NCI-H2081 (cell line): ENCODE results near the gene CTTNBP2NL.
"Not testable (repeated sequence)": the region's sequence is repeated elsewhere in the genome, so short reads cannot be mapped to it uniquely, and the experiment has no call there.

Experiments
- DNase-seq, 2 experiments: peaks; one replicate each; lab custom pipeline; 2025; lab: John Stamatoyannopoulos, UW

CTTNBP2NL gene

DNA sequence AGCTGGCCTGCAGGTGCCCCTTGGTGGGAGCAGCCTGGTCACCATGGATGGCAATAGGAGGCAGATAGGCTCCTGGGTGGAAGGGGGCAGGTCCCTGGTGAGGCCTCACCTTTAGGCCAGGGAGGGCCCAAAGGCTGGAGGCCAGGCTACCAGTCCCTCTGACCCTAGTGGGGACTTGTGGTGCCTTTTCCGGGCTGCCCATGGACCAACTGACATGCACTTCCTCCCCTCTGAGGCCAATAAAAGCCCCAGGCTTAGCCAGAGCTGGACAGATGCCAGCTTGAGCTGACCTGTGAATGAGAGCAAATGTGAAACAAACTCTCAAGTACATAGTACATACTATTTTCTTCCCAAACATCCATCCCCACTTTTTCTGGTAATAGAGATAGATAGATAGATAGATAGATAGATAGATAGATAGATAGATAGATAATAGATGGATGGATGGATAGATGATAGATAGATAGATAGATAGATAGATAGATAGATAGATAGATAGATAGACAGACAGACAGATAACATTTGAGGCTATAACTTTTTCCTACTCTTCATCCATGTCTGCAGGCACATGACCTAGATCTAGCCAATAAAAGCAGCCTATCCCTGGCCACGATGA lies 9.2 kb upstream of the CTTNBP2NL start:
- DNase-seq, result no peak

GRCh38 chr1:112387807-112388206 lies 8.2 kb upstream of the CTTNBP2NL start:
- DNase-seq, result no peak

- DNase-seq, result peak; percentile 20 to 59
Observed at GRCh38 chr1:112388436-112388835, 7.6 kb upstream of the CTTNBP2NL start.

DNA sequence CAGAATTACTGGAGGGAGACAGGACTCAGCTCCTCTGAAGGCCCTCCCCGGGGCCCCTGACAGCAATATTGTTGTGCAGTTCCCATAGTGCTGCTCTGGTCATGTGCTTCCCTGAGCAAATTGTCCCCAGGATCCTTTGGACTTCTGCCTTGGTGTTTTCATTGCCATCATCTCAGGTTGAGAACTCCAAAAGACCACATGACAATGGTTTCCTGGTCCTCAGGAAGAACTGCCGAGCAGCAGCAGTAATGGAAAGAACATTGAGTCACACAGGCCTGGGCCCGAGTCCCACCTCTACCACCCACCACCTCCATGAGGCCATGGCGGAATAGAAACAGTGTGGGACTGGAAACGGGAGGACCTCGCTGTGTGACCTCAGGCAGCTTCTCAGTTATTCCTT lies 6.3 kb upstream of the CTTNBP2NL start:
- DNase-seq, result no peak

GRCh38 chr1:112390335-112390734 lies 5.7 kb upstream of the CTTNBP2NL start:
- not testable (repeated sequence) for DNase-seq

DNA sequence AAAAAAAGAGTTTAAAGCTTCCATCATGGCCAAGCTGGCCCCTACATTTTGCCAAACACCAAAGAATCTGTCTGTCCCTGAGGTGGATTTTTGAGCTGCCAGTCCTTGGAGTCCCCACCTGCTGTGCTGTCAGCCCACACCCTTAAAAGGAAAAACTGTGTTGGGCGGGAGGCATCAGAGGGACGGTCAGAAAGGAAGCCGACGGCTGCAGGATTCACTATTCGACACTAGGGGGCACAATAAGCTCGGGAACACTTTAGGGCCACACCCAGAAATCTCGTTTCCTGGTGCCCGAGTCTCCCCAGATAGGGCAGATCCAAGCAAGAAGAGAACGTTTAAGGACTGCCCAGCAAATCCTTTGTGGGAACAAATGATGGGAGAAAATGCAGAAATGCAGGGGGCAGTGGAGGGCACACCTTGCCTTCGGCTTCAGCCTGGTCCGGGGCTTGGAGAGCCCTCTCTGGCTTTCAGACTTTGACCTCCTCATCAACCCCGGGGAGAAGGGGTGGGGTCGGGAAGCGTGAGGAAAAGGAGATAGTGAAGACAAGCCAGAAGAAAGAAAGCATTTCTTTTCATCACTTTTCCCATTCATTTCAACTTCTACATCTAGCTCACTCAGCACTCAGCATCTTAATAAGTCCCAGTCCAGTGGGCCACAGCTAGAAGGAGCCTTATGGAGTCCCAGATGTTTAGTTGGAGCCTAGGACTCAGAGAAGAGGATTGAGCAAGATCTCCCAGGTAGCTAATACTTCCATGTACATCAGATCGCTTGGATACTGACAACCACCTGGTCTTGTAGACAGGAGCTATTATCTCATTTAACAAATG lies 5.0 kb upstream of the CTTNBP2NL start:
- peak; percentile 85 to 89 for DNase-seq

DNA sequence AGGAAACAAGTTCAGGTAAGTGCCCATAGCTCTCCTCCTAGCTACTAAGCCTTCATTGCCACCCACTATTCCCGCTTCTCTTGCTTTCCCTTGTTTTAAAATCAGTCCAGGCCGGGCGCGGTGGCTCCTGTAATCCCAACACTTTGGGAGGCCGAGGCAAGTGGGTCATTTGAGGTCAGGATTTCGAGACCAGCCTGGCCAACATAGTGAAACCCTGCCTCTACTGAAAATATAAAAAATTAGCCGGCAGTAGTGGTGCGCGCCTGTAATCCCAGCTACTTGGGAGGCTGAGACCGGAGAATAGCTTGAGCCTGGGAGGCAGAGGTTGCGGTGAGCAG lies 4.4 kb upstream of the CTTNBP2NL start:
- DNase-seq, result no peak

GRCh38 chr1:112393631-112393974 lies 2.4 kb upstream of the CTTNBP2NL start:
- no peak for DNase-seq

DNA sequence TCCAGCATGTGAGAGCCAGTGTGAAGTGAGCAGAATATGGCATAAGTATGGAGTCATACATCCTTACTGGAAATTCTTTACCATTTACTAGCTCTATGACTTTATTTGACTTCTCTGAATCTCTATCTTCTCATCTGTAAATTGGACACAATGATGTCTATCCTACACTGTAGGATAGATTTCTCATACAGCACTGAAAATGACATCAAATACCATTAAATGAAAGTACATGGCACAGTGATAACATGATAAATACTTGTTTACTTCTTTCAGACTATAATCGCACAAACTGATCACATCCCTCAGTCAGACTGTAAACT lies 1.3 kb upstream of the CTTNBP2NL start:
- no peak for DNase-seq

GRCh38 chr1:112395256-112395820 lies 676 bp upstream of the CTTNBP2NL start:
- no peak for DNase-seq

DNA sequence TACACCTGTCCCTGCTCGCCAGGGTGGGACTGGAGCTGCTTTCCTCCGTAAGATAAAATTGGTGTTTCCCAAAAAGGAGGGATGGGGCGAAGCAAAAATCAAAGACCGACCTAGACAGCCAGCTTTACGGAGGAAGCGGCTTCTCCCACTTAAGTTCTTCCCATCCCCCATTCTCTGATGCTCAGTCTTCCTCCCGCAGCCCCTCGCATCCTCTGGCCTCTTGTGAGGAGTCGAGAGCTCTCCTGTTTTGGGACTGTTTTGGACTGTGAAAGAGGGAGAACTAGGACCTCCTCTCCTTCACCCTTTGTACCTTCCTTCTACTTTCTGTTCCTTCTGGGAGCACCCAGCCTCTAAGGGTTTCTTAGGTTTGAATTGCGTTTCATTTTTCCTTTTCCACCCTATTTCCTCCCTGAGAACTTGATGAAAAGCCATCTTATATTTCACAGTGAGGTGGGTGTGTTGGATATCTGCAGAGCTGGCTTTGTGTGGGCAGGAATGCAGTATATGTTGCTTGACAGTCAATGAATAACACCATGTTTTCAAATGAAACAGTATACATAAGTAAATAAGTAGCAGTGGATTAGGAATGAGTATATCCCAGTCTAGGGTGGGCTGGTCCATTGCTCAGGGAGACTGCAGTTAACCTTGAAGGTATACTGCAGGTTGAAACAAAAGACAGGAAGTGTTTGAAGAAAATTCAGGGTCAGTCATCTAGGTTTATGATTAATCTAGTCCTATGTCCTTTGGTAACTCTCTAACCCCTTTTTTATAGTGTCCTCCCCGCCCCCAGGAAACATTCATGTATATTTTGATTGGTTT lies 848 bp downstream of the CTTNBP2NL start:
- no peak for DNase-seq

DNA sequence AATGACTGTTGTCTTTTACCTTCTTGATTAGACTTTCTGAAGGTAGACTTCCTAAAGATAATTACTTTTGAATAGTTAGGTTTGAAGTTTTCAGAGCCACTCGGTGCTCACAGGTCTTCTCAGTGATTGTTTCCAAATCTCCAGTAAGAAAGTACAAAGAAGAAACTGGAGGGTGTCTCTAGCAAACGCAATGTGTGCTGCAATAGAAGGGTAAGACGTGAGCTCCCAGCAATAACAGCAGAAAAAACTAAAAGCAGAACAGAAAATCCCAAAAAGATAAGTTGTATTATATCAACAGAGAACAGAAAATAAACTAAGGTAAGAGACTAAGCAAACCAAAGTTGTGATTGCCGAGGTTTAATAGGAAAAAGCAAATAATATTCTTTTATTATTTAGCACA lies 1.8 kb downstream of the CTTNBP2NL start:
- no peak for DNase-seq

- no peak for DNase-seq
Observed at GRCh38 chr1:112399456-112399855, 3.4 kb downstream of the CTTNBP2NL start.

- DNase-seq, result not testable (repeated sequence)
Observed at GRCh38 chr1:112400706-112401105, 4.7 kb downstream of the CTTNBP2NL start.

DNA sequence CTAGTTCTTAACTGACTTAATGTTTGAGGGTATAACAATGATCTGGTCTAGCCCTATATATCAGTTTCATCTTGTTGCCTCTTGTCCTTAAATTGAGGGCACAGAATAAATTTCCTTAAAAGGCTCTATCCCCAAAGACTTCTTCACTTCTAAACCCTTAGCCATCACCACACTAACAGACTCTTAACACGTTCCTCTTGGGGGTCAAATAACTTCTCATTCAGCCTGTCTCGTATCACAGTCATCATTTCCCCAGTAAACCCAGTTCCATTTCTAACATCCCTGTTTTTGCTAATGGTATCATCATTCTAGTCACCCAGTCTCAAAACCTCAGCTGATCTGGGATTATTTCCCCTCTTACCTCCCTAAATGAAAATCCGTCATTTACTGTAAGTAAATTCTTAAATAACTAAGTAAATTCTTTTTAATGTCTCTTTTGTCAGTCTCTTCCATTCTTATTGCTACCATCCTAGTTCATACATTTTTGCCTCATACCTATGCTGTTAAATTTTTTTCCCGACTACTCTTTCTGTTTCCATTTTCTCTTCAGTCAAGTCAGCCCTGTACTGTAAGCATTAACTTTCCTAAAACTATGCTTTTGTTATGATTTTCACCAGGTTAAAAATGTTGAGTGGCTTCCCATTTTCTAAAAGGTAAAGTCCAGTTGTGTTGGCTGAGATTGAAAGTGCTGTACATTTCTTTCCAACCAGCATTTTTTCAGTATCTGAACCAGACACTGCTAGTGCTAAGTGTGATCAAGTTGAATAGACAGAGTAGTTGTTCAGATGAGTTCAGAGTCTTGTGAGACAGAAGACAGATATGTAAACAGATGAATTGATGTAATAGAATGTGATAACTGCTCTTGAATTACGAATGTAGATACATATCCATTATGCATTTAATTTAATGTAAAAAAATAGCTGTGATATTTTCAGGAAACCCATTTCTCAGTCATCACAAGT lies 6.9 kb downstream of the CTTNBP2NL start:
- no peak for DNase-seq

DNA sequence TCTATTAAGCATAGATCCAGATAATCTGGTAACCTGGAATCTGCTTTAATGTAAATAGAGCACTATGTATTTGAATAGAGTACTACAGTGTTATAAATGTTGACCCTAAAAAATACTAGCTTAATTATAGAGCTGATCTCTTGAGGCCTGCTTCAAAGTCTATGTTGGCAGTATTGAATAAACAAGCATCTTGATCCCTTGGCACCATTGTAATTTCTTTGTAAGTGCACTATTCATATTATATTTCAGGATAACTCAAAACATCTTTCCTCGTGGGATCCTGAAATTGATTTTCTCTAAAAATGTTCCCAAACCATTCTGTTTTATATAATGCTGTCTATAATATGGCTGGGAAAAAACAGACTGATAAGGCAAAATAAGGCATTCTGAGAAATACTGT lies 10.8 kb downstream of the CTTNBP2NL start:
- no peak for DNase-seq

DNA sequence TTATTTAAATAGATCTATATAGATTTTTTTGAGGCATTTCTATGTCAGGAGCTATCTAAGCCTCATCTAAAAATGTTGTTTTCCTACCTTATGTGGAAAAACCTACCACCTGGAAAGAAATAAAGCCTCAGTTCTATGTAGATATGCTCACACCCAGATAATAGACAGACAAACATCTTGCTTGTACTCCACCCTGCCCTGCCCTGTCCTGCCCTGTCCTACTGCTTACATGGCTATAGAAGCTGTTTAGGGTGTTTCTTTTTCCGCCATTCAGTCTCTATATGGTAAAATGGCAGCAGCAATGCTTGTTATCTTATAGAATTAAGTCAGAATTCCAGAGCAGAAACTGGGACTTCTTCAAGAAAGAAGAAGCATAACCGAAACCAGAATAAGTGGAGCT lies 13.4 kb downstream of the CTTNBP2NL start:
- no peak for DNase-seq

- no peak for DNase-seq
Observed at GRCh38 chr1:112410673-112411072, 14.7 kb downstream of the CTTNBP2NL start.

GRCh38 chr1:112417271-112417670 lies 21.3 kb downstream of the CTTNBP2NL start:
- DNase-seq, result no peak

DNA sequence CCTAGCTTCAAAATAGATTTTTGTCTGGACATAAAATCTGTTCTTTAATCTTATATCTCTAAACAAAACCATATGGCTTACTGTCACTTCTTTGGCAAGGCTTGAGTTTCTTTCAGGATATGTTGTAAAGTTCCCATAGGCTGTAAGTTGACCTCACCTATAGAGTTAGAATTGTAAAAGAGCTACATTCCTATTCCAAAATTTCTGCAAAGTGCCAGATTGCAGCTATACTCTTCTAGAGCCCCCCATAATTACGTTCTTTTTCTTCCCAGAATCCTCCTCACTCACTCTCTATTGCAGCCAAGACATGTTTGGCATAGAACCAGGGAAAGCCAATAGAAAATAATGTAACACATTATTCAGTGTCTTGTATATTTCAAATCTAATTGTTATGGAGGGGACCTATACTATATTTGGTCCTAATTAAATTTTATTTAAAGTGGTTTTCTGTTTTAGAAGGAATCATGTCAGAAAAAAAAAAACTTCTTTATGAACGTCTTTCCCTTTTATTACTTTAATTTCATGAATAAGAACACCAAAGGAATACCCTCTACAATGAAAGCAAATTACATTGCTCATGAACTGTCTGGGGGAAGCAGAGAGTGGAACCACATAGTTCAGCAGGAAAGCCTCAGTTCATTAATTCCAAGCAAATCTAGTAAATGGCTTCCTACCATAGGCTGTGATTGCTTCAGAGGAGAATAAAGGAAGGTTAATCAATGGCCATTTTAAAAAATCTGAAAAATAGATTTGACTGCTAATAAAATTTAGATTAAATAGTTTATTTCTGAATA lies 22.3 kb downstream of the CTTNBP2NL start:
- DNase-seq, result no peak

GRCh38 chr1:112423207-112423606 lies 27.2 kb downstream of the CTTNBP2NL start:
- DNase-seq, result no peak
